H9 (cell line): ENCODE measurements around the gene TREML2. TPM values are rescaled to one million over a fixed set of nuclear protein-coding genes. Genes with fewer than 3 reads are reported as not detected.

Source experiments
- DNase-seq: peaks from one replicate; pipeline ENCODE4 v3.0.0-alpha.2; 2017
- H2AFZ ChIP-seq: one replicate; pipeline ENCODE4 v1.6.1; 2013; ENCODE audit warnings: mild to moderate bottlenecking, low read length, control low read depth, moderate library complexity
- H2AK5ac ChIP-seq: 2 replicates; pipeline ENCODE4 v1.6.1; 2013; ENCODE audit warnings: low read length, control low read depth, mixed read lengths; ENCODE audit not compliant: insufficient read length
- H2BK120ac ChIP-seq: one replicate; pipeline ENCODE4 v1.6.1; 2013; ENCODE audit warnings: low read depth, mild to moderate bottlenecking, low read length, control low read depth, inconsistent platforms; ENCODE audit not compliant: poor library complexity, severe bottlenecking
- H2BK12ac ChIP-seq: 2 replicates; pipeline ENCODE4 v1.6.1; 2013; ENCODE audit warnings: low read length, control low read depth, mixed read lengths, low read depth; ENCODE audit not compliant: insufficient read length
- H2BK15ac ChIP-seq: 2 replicates; pipeline ENCODE4 v1.6.1; 2013; ENCODE audit warnings: low read depth, low read length, control low read depth
- H2BK20ac ChIP-seq: one replicate; pipeline ENCODE4 v1.6.1; 2013; ENCODE audit warnings: low read depth, mild to moderate bottlenecking, low read length, control low read depth, inconsistent platforms; ENCODE audit not compliant: poor library complexity, severe bottlenecking
- H2BK5ac ChIP-seq: 2 replicates; pipeline ENCODE4 v1.6.1; 2013; ENCODE audit warnings: low read length, control low read depth, mixed read lengths; ENCODE audit not compliant: insufficient read length
- H3K14ac ChIP-seq: 2 replicates; pipeline ENCODE4 v1.6.1; 2013; ENCODE audit warnings: low read length, control low read depth; ENCODE audit not compliant: insufficient read depth
- H3K18ac ChIP-seq: 2 replicates; pipeline ENCODE4 v1.6.1; 2013; ENCODE audit warnings: low read depth, mild to moderate bottlenecking, mixed read lengths, low read length, control low read depth; ENCODE audit not compliant: insufficient read length
- H3K23ac ChIP-seq: 2 replicates; pipeline ENCODE4 v1.6.1; 2013; ENCODE audit warnings: low read length, control low read depth, mixed read lengths, low read depth; ENCODE audit not compliant: insufficient read length
- H3K23me2 ChIP-seq: 2 replicates; pipeline ENCODE4 v1.6.1; 2013; ENCODE audit warnings: low read depth, mild to moderate bottlenecking, mixed read lengths, low read length, control low read depth; ENCODE audit not compliant: insufficient read length, poor library complexity, severe bottlenecking
- H3K27ac ChIP-seq: 2 replicates; pipeline ENCODE4 v1.5.1; 2013; ENCODE audit warnings: low read length, control low read depth, mixed read lengths, low read depth; ENCODE audit not compliant: insufficient read length
- H3K27me3 ChIP-seq: 2 replicates; pipeline ENCODE4 v1.6.1; 2013; ENCODE audit warnings: low read length, control low read depth, inconsistent platforms; ENCODE audit not compliant: insufficient read depth
- H3K4ac ChIP-seq: 2 replicates; pipeline ENCODE4 v1.6.1; 2013; ENCODE audit warnings: low read depth, mild to moderate bottlenecking, control low read depth, inconsistent platforms, low read length, moderate library complexity
- H3K4me1 ChIP-seq: 2 replicates; pipeline ENCODE4 v1.6.1; 2013; ENCODE audit warnings: low read length, control low read depth, inconsistent platforms; ENCODE audit not compliant: insufficient read depth
- H3K4me2 ChIP-seq: 2 replicates; pipeline ENCODE4 v1.6.1; 2013; ENCODE audit warnings: low read length, control low read depth, mixed read lengths; ENCODE audit not compliant: insufficient read length, insufficient read depth
- H3K56ac ChIP-seq: 2 replicates; pipeline ENCODE4 v1.6.1; 2013; ENCODE audit warnings: low read depth, mild to moderate bottlenecking, mixed read lengths, low read length, control low read depth; ENCODE audit not compliant: insufficient read length
- H3K79me1 ChIP-seq: 2 replicates; pipeline ENCODE4 v1.6.1; 2013; ENCODE audit warnings: low read depth, mild to moderate bottlenecking, moderate library complexity, low read length, control low read depth, inconsistent platforms; ENCODE audit not compliant: insufficient read depth, poor library complexity, severe bottlenecking
- H3K79me2 ChIP-seq: 2 replicates; pipeline ENCODE4 v1.6.1; 2013; ENCODE audit warnings: low read length, control low read depth, inconsistent platforms; ENCODE audit not compliant: insufficient read depth
- H3K9ac ChIP-seq: 2 replicates; pipeline ENCODE4 v1.6.1; 2013; ENCODE audit warnings: low read length, control low read depth, mixed read lengths; ENCODE audit not compliant: insufficient read length; ENCODE audit errors: extremely low read depth
- H3K9me3 ChIP-seq: one replicate; pipeline ENCODE4 v1.6.1; 2013; ENCODE audit warnings: low read depth, low read length, inconsistent platforms; ENCODE audit not compliant: control insufficient read depth
- H3T11ph ChIP-seq: one replicate; pipeline ENCODE4 v1.6.1; 2013; ENCODE audit warnings: mild to moderate bottlenecking, low read length, control low read depth, inconsistent platforms
- H4K20me1 ChIP-seq: one replicate; pipeline ENCODE4 v1.6.1; 2013; ENCODE audit not compliant: control insufficient read depth, insufficient read length, insufficient read depth
- H4K5ac ChIP-seq: 2 replicates; pipeline ENCODE4 v1.6.1; 2013; ENCODE audit warnings: low read depth, mild to moderate bottlenecking, mixed read lengths, low read length, control low read depth; ENCODE audit not compliant: insufficient read length
- H4K8ac ChIP-seq: replicated peaks from 2 replicates; pipeline ENCODE4 v1.6.1; 2013; ENCODE audit warnings: low read length, control low read depth, mixed read lengths, low read depth; ENCODE audit not compliant: insufficient read length
- H4K91ac ChIP-seq: 2 replicates; pipeline ENCODE4 v1.6.1; 2013; ENCODE audit warnings: low read depth, mild to moderate bottlenecking, moderate library complexity, mixed read lengths, low read length, control low read depth; ENCODE audit not compliant: insufficient read length
- H3K27ac Mint-ChIP-seq, 3 experiments: 2 replicates in 2 of 3; 3 replicates in 1 of 3; pipeline ENCODE4 v1.8.0; 2020 to 2021; ENCODE audit warnings: mixed read lengths in 3 of 3, mild to moderate bottlenecking in 1 of 3, moderate library complexity in 1 of 3
- H3K27me3 Mint-ChIP-seq: 2 replicates; pipeline ENCODE4 v1.8.0; 2021; ENCODE audit warnings: low read depth, mild to moderate bottlenecking, moderate library complexity, mixed read lengths
- H3K36me3 Mint-ChIP-seq, 3 experiments: 2 replicates in 2 of 3; 3 replicates in 1 of 3; pipeline ENCODE4 v1.8.0; 2020 to 2021; ENCODE audit warnings: low read depth in 3 of 3, mixed read lengths in 3 of 3; ENCODE audit not compliant: insufficient read depth in 1 of 3
- H3K4me1 Mint-ChIP-seq, 2 experiments: 2 replicates each; pipeline ENCODE4 v1.8.0; 2020; ENCODE audit warnings: mixed read lengths in 2 of 2
- H3K4me3 Mint-ChIP-seq, 2 experiments: 2 replicates in 1 of 2; 3 replicates in 1 of 2; pipeline ENCODE4 v1.8.0; 2020 to 2021; ENCODE audit warnings: mild to moderate bottlenecking in 2 of 2, mixed read lengths in 2 of 2, moderate library complexity in 1 of 2
- H3K9me3 Mint-ChIP-seq, 2 experiments: 2 replicates in 1 of 2; 3 replicates in 1 of 2; pipeline ENCODE4 v1.8.0; 2020; ENCODE audit warnings: mild to moderate bottlenecking in 2 of 2, mixed read lengths in 2 of 2, moderate library complexity in 1 of 2
- CTCF ChIP-seq: fragments of 200-600 bp; sonication (generic); conservative IDR thresholded peaks from 3 replicates; pipeline ENCODE4 v1.8.0; 2021; ENCODE audit warnings: antibody characterized with exemption, mild to moderate bottlenecking
- WGBS: extraction: QIAGEN DNeasy Blood & Tissue Kit; methylation state at CpG from one replicate; pipeline ENCODE4 v1.1.7; 2013; ENCODE audit warnings: missing lambda C conversion rate, low lambda C conversion rate, mixed read lengths; ENCODE audit not compliant: insufficient read length; ENCODE audit errors: extremely low coverage; 5-methylcytosine and 5-hydroxymethylcytosine counted together
- total RNA-seq: library from RNA; stranded (reverse); gene quantifications from 2 replicates; pipeline ENCODE4 v1.2.1, GENCODE V29; 2021

Gene TREML2
- total RNA-seq, 1 experiment from 2014 or later, result 0.07 TPM

- no peak overlapping the region for H2AFZ ChIP-seq
- no peaks in the 10 kb centered on the region for H3K79me1 ChIP-seq
These were observed 3.2 kb upstream of the TREML2 start for GRCh38 chr6:41204156-41204555.

More at GRCh38 chr6:41204156-41204555, 3.2 kb upstream of the TREML2 start:
- no peaks in the 10 kb centered on the region for H3K23me2 ChIP-seq
- H3T11ph ChIP-seq, result no peak overlapping the region
- peaks cover 11 to 14% of the 10 kb centered on the region in 2 experiments for H3K4me1 Mint-ChIP-seq
- no peak overlapping the region for H4K8ac ChIP-seq
- H3K36me3 Mint-ChIP-seq, result no peaks in the 10 kb centered on the region
- no peaks in the 10 kb centered on the region for H4K20me1 ChIP-seq
- no peak overlapping the region for H3K4me3 Mint-ChIP-seq
- no peak overlapping the region for H2BK120ac ChIP-seq
- WGBS, result no CpG with 5 or more reads among the region's 1 CpG
- no peak for TF ChIP-seq CTCF
- H3K27me3 ChIP-seq, result no peaks in the 10 kb centered on the region
- no peak overlapping the region for H2BK15ac ChIP-seq
- no peak overlapping the region for H3K18ac ChIP-seq
- no peak overlapping the region for H3K56ac ChIP-seq
- no peak overlapping the region for H2BK5ac ChIP-seq
- H3K79me2 ChIP-seq, result no peaks in the 10 kb centered on the region
- no peak overlapping the region for H3K14ac ChIP-seq
- H3K9me3 ChIP-seq, result no peaks in the 10 kb centered on the region
- H3K9ac ChIP-seq, result no peak overlapping the region
- no peak overlapping the region for H2AK5ac ChIP-seq
- no peak for DNase-seq
- H3K4ac ChIP-seq, result no peak overlapping the region
- H3K9me3 Mint-ChIP-seq, result peaks cover 0 to 5% of the 10 kb centered on the region in 2 experiments; a peak in 2 of 5 replicates
- H3K27me3 Mint-ChIP-seq, result peaks cover 4% of the 10 kb centered on the region
- no peak overlapping the region for H2BK12ac ChIP-seq
- H4K91ac ChIP-seq, result no peak overlapping the region
- no peak overlapping the region for H4K5ac ChIP-seq
- no peak overlapping the region for H3K4me2 ChIP-seq
- H3K23ac ChIP-seq, result no peak overlapping the region
- peaks cover 2% of the 10 kb centered on the region; the same call in 1 of the 2 replicates for H3K4me1 ChIP-seq
- no peak overlapping the region for H3K27ac Mint-ChIP-seq
- H2BK20ac ChIP-seq, result no peak overlapping the region
- H3K27ac ChIP-seq, result no peak overlapping the region
